GM10266 (cell line): Measurements from ENCODE around the gene SLC22A7.

Experiments
- DNase-seq: peaks from one replicate; pipeline ENCODE4 v3.0.0; 2012; ENCODE audit errors: extremely low spot score
- TF ChIP-seq, protein P1 (sequence below): IDR thresholded peaks from 2 replicates; pipeline ENCODE4 v1.5.1; 2012; ENCODE audit warnings: mild to moderate bottlenecking, low read depth; ENCODE audit not compliant: control insufficient read depth, insufficient read depth; ENCODE audit errors: missing control alignments

Gene SLC22A7

DNA sequence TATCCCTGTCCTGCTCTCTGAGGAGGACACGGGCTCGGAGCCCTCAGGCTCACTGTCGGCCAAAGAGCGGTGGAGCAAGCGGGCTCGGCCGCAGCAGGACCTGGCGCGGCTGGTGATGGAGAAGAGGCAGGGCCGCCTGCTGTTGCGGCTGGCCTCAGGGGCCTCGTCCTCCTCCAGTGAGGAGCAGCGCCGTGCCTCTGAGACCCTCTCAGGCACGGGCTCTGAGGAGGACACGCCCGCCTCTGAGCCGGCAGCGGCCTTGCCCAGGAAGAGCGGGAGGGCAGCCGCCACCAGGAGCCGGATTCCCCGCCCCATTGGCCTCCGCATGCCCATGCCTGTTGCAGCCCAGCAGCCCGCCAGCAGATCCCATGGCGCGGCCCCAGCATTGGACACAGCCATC lies 14.2 kb upstream of the SLC22A7 start:
- no peak for DNase-seq
- TF ChIP-seq, protein P1, sequence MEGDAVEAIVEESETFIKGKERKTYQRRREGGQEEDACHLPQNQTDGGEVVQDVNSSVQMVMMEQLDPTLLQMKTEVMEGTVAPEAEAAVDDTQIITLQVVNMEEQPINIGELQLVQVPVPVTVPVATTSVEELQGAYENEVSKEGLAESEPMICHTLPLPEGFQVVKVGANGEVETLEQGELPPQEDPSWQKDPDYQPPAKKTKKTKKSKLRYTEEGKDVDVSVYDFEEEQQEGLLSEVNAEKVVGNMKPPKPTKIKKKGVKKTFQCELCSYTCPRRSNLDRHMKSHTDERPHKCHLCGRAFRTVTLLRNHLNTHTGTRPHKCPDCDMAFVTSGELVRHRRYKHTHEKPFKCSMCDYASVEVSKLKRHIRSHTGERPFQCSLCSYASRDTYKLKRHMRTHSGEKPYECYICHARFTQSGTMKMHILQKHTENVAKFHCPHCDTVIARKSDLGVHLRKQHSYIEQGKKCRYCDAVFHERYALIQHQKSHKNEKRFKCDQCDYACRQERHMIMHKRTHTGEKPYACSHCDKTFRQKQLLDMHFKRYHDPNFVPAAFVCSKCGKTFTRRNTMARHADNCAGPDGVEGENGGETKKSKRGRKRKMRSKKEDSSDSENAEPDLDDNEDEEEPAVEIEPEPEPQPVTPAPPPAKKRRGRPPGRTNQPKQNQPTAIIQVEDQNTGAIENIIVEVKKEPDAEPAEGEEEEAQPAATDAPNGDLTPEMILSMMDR, result no peak

DNA sequence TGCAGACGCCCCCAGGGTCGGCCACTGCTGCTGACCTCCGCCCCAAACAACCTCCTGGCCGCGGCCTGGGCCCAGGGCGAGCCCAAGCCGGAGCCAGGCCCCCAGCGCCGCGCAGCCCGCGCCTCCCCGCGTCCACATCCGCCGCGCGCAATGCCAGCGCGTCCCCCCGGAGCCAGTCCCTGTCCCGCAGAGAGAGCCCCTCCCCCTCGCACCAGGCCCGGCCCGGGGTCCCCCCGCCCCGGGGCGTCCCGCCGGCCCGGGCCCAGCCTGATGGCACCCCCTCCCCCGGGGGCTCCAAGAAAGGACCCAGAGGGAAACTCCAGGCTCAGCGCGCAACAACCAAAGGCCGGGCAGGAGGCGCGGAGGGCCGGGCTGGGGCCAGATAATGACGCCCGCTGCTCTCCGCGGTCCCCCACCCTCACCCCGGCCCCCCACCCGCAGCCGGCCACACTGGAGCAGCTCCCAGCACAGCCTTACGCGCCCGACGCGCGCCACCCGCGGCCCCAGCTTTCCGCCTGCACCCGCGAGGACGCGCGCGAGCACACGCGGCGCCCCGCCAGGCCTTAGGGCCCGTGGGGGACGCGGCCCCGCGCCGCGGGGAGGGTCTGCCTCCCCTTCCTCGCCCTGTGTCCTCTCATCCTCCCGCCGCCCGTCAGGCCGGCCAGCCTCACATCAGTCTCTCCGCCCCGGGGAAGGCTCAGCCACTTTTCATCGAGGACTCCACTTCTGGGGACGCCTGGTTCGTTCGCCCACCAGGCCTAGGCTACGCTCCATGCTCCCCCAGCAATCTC lies 12.9 kb upstream of the SLC22A7 start:
- no peak for DNase-seq
- TF ChIP-seq, protein P1, result no peak

DNA sequence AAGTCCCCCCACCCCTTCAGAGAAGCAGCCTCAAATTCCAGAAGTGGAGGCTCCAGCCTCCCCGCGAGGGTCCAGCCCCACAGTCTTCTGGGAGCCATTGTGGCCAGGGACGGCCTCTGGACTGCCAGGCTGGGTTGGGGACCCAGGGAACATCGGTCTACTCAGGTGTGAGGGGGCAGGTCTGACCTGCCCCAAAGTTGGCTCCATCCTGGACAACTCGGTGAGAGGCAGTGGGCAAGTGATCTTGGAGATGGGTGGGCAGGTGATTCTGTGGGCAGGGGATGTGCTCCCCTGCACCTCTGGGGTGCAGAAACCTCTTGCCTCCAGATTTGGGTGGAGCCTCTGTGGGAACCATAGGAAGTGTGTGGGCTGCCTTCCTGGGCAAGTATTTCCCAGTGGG lies 12.2 kb upstream of the SLC22A7 start:
- TF ChIP-seq, protein P1, result no peak
- DNase-seq, result no peak

DNA sequence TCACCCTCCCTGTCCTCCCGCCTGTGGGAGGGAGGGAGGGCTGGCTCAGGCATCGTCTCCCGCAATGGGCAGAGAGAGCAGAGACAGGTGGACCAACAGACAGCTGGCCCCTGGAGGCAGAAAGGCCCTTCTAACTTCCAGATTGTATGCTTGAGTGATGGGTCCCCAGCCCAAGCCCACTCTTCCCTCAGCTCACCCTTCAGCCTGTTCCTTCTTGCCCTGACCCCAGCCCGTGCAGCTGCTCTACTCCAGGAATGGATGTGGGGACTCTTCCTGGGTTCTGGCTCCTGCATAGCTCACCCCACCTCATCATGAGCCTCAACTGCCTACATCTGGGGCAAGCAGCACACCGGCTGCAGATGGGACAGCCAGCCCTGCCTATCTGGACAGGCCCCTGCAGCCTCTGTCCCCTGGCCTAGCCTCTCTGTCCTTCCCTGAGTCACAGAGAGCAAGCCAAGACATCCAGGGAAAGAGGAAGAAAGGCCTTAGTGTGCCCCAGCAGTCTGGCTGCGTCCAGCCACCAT lies 11.5 kb upstream of the SLC22A7 start:
- DNase-seq, result no peak
- TF ChIP-seq, protein P1, result no peak

DNA sequence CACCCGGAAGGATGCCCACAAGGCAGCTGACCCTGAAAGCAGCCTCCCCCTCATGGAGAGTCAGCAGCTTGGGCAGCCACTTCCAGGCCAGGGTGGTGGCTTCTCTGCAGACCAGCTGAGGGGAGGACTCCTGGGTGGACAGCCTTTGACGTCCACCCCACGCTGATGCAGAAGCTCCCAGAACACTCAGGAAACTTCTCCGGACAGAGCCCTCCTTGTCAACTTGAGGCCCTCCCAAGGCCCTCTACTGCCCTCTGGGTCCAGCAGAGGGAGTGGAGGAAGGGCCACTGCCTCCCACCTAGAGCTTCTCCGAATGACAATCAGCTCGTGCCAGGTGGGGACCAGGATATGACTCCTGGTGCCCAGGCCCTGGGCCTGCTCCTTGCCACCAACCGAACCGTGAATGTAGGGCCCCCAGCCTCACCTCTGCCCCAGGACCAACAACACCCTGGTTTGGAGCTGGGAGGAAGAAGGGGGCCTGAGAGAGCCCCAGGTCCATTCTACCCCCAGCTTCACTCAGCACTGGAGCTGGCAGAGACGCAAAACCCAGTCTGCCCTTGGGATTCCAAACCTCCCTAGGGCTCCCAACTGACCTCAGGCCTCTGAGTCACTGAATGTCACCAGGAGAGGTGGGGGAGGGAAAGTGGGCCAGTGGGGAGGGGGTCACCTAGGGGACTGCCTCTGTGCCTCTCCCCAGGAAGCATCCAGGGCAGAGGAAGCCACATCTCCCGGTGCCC lies 10.9 kb upstream of the SLC22A7 start:
- TF ChIP-seq, protein P1, result no peak
- no peak for DNase-seq

DNA sequence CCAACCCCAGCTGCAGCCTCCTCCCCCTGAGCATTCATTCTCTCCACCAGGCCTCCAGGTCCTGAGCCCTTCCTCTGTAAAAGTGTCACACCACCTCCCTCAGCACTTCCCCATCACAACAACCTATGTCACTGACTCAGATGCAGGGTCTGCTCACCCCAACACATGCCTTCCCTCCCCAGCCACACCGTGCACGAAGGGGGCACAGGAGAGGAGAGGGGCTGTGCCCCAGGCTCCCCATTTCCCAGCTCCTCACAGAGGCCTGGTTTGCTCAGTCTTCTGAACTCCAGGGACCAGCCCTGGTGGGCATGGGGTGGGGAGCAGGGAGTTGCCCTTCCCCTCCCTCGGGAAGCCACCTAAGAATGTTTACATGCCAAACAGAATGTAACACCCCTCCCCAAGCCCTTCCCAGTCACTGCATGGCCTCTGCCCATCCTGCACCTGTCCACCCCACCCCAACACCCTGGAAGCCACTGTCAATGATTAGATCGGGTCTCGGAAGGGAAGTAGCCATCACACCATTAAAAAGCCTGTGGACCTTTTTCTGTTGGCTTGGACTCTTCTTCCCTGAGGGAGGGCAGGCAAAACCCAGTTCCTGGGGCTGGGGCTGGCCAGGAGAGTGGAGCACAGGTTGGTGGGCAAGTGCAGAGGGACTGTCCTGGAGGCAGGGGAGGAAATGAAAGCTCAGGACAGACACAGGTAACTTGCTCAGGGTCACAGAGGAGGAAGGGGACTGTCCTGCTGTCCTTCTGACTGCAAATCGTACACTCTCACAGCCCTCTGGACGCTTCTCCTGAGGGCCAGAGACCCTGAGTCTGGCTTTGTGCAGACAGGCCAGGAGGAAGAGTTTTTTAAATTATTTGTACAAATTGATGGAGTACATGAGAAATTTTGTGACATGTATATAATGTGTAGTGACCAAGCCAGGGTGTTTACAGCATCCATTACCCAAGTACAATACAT lies 10.1 kb upstream of the SLC22A7 start:
- no peak for DNase-seq
- TF ChIP-seq, protein P1, result no peak
